Gastrocnemius medialis (tissue), 4 donors: ENCODE data around the gene IL1RL1. TPM values are rescaled to one million over a fixed set of nuclear protein-coding genes. Genes with fewer than 3 reads are reported as not detected.

ENCODE experiments used
- ATAC-seq, 2 donors: fragments of 150-250 bp; one replicate each; pipeline ENCODE4 v1.9.1; 2016
- DNase-seq, 2 donors: peaks; one replicate each; pipeline ENCODE4 v3.0.0-alpha.2; 2019
- H3K27ac ChIP-seq, 4 donors: fragments of 200-600 bp; sonication (generic); 1 replicate in 1 of 4; 2 replicates in 3 of 4; pipeline ENCODE4 v1.5.1; 2016 to 2018; ENCODE audit warnings: mild to moderate bottlenecking in 2 of 4, moderate library complexity in 1 of 4
- H3K27me3 ChIP-seq, 3 donors: fragments of 200-600 bp; sonication (generic) in 2 of 3; 1 replicate in 1 of 3; 2 replicates in 2 of 3; pipeline versions ENCODE4 v1.5.1 to v1.6.0; 2016 to 2019; ENCODE audit warnings: mild to moderate bottlenecking in 1 of 3, moderate library complexity in 1 of 3
- H3K36me3 ChIP-seq, 2 donors: fragments of 200-600 bp; sonication (generic) in 1 of 2; one replicate each; pipeline ENCODE4 v1.5.1; 2017 to 2018
- H3K4me1 ChIP-seq, 2 donors: fragments of 200-600 bp; sonication (generic) in 1 of 2; one replicate each; pipeline ENCODE4 v1.5.1; 2016 to 2017; ENCODE audit warnings: mild to moderate bottlenecking in 2 of 2
- H3K4me3 ChIP-seq, 4 donors: fragments of 200-600 bp; sonication (generic) in 3 of 4; 1 replicate in 1 of 4; 2 replicates in 3 of 4; pipeline ENCODE4 v1.5.1; 2016 to 2019; ENCODE audit warnings: mild to moderate bottlenecking in 2 of 4
- H3K9me3 ChIP-seq, 3 donors: fragments of 200-600 bp; sonication (generic) in 2 of 3; 1 replicate in 1 of 3; 2 replicates in 2 of 3; pipeline ENCODE4 v1.5.1; 2016 to 2019
- POLR2A ChIP-seq, 2 donors: fragments of 450-650 bp; IDR thresholded peaks; one replicate each; pipeline ENCODE4 v1.6.1; 2017; ENCODE audit warnings: antibody characterized with exemption in 2 of 2, mild to moderate bottlenecking in 2 of 2, moderate library complexity in 2 of 2
- in situ Hi-C, 4 donors: fragments of 200-750 bp; cut with MboI; loops; one replicate each; pipeline versions ENCODE4 v1.15.0 to v1.8.0; 2017; ENCODE audit warnings: low sequenced_read_pairs in 4 of 4
- intact Hi-C: fragments of 100-400 bp; cut with DNase I; formaldehyde crosslinking; loops from one replicate; pipeline ENCODE4 v1.15.1; 2023; ENCODE audit warnings: low total_unique reads
- total RNA-seq, 4 donors: library from RNA; depleted of rRNA; stranded (reverse); fragments of >200 nt; gene quantifications; one replicate each; pipeline versions ENCODE4 v1.1.0 to v1.2.3, GENCODE V29; 2016
- TF ChIP-seq, protein P1 (sequence below), 5 experiments: fragments of 450-650 bp in 3 of 5; fragments of 200-600 bp in 2 of 5; sonication (generic) in 2 of 5; IDR thresholded peaks in 4 of 5; conservative IDR thresholded peaks in 1 of 5; 1 replicate in 4 of 5; 2 replicates in 1 of 5; pipeline ENCODE4 v1.5.1; 2016 to 2019; ENCODE audit warnings: antibody characterized with exemption in 5 of 5, mild to moderate bottlenecking in 3 of 5, moderate library complexity in 3 of 5

The IL1RL1 gene
- 1 to 10 TPM in 3 of 4 donors, under 1 TPM in 1; 0.82 to 6.8 (median 2.7) TPM for total RNA-seq

DNA sequence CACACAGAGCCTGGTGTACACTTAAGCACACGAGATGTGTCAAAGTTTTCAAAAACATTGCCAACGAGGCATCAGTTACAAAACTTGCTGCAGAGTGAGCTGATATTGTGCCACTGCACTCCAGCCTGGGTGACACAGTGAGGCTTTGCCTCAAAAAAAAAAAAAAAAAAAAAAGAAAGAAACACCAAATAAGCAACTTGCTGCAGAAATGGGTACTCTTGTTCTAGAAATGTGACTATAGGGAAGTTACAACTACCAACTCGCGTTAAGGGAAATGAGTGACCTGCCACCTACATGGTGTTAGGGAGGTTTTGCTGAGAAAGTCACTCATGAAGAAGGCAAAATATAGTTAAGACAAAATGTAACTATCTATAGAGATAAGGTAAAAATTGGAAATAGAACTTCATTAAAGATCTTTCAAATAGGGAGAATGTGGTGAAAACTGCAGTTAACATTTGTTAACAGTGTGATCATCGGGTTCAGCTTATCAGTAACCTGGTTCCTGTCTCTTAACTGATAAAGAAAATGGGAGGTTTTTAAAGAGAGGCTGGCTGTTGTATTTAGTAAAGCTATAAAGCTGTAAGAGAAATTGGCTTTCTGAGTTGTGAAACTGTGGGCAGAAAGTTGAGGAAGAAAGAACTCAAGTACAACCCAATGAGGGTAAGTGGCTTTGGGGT, at the start of gene IL1RL1:
TSS of gene IL1RL1 (plus strand) at position 600 of the 677 bp plus-strand sequence. CDS start 26,702 bp downstream, outside the sequence.
- no peak for ATAC-seq

GRCh38 chr2:102262216-102263129, 48.9 kb upstream of the IL1RL1 start:
- no peaks in the 10 kb centered on the region for H3K27me3 ChIP-seq
- H3K4me1 ChIP-seq, result peaks cover 0 to 52% of the 10 kb centered on the region in 2 donors
- H3K4me3 ChIP-seq, result no peak overlapping the region
- no peak overlapping the region for H3K27ac ChIP-seq
- intact Hi-C loops (no loop called here), in situ Hi-C loops (no loop called here)
- DNase-seq, result no peak
- H3K9me3 ChIP-seq, result no peaks in the 10 kb centered on the region
- TF ChIP-seq, protein P1, sequence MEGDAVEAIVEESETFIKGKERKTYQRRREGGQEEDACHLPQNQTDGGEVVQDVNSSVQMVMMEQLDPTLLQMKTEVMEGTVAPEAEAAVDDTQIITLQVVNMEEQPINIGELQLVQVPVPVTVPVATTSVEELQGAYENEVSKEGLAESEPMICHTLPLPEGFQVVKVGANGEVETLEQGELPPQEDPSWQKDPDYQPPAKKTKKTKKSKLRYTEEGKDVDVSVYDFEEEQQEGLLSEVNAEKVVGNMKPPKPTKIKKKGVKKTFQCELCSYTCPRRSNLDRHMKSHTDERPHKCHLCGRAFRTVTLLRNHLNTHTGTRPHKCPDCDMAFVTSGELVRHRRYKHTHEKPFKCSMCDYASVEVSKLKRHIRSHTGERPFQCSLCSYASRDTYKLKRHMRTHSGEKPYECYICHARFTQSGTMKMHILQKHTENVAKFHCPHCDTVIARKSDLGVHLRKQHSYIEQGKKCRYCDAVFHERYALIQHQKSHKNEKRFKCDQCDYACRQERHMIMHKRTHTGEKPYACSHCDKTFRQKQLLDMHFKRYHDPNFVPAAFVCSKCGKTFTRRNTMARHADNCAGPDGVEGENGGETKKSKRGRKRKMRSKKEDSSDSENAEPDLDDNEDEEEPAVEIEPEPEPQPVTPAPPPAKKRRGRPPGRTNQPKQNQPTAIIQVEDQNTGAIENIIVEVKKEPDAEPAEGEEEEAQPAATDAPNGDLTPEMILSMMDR (IDR thresholded peaks at IDR 0.05 in 4 of 5, conservative IDR thresholded peaks at IDR 0.05 in 1 of 5), result no peak
- TF ChIP-seq POLR2A (IDR thresholded peaks at IDR 0.05), result no peak
- no peak for ATAC-seq
- no peaks in the 10 kb centered on the region for H3K36me3 ChIP-seq

More for the DNA sequence above, at the start of gene IL1RL1:
- DNase-seq, result no peak
- Histone ChIP-seq H3K4me1 (no peaks in the 10 kb centered on the region), H3K4me3 (no peak within 1 kb of the TSS), H3K36me3 (no peaks in the 10 kb centered on the region), H3K27me3 (no peaks in the 10 kb centered on the region), H3K27ac (no peak within 1 kb of the TSS), H3K9me3 (no peaks in the 10 kb centered on the region)
- TF ChIP-seq, protein P1 (IDR thresholded peaks at IDR 0.05 in 4 of 5, conservative IDR thresholded peaks at IDR 0.05 in 1 of 5), result no peak
- TF ChIP-seq POLR2A (IDR thresholded peaks at IDR 0.05), result no peak
- intact Hi-C loops, result no loop called here
- in situ Hi-C loops, result no loop called here

- Histone ChIP-seq H3K4me3 (no peak overlapping the region), H3K27me3 (no peaks in the 10 kb centered on the region), H3K9me3 (no peaks in the 10 kb centered on the region), H3K27ac (peak overlapping the region; percentile 59 to 89 (median 70)), H3K36me3 (no peaks in the 10 kb centered on the region), H3K4me1 (peaks cover 0 to 30% of the 10 kb centered on the region in 2 donors)
- in situ Hi-C loops, result no loop called here
- peak; percentile 48 to 53 for DNase-seq
- peak; percentile 68 to 83 for ATAC-seq
- no peak for TF ChIP-seq POLR2A (IDR thresholded peaks at IDR 0.05)
- TF ChIP-seq, protein P1 (IDR thresholded peaks at IDR 0.05 in 4 of 5, conservative IDR thresholded peaks at IDR 0.05 in 1 of 5), result no peak
- intact Hi-C loops, result no loop called here
Observed at GRCh38 chr2:102264952-102265351, 46.4 kb upstream of the IL1RL1 start.

GRCh38 chr2:102266204-102266603, 45.2 kb upstream of the IL1RL1 start:
- in situ Hi-C loops, result no loop called here
- peaks cover 0 to 30% of the 10 kb centered on the region in 2 donors for H3K4me1 ChIP-seq
- DNase-seq, result peak; percentile 73 to 77
- H3K9me3 ChIP-seq, result no peaks in the 10 kb centered on the region
- H3K4me3 ChIP-seq, result no peak overlapping the region
- peak; percentile 82 to 94 for ATAC-seq
- no peak for TF ChIP-seq POLR2A (IDR thresholded peaks at IDR 0.05)
- TF ChIP-seq, protein P1 (IDR thresholded peaks at IDR 0.05 in 4 of 5, conservative IDR thresholded peaks at IDR 0.05 in 1 of 5), result no peak
- no peaks in the 10 kb centered on the region for H3K27me3 ChIP-seq
- peak overlapping the region; percentile 59 to 89 (median 70) for H3K27ac ChIP-seq
- intact Hi-C loops, result no loop called here
- no peaks in the 10 kb centered on the region for H3K36me3 ChIP-seq
